Right lobe of liver (tissue), 4 donors: ENCODE data around the gene UBAC2.

Experiments used
- CTCF ChIP-seq, 4 donors: fragments of 200-600 bp in 3 of 4; fragments of 450-650 bp in 1 of 4; IDR thresholded peaks; one replicate each; pipeline versions ENCODE4 v1.5.1 to v1.8.0; 2016 to 2022; ENCODE audit warnings: antibody characterized with exemption in 4 of 4, mild to moderate bottlenecking in 2 of 4
- POLR2A ChIP-seq: fragments of 450-650 bp; IDR thresholded peaks from one replicate; pipeline ENCODE4 v1.6.1; 2017; ENCODE audit warnings: antibody characterized with exemption, mild to moderate bottlenecking
- donor health status: DM: no; HTN: no; CAD: no.
- donor health status: DM: no; HTN: no; CAD: no.
- donor health status: DM: no; HTN: yes; CAD: no.

- TF ChIP-seq CTCF (IDR thresholded peaks at IDR 0.05) (no peak), POLR2A (no peak)
Measured at GRCh38 chr13:99294958-99295357, 94.3 kb downstream of the UBAC2 start.
